ENCODE data around the gene GHR. TPM values are rescaled to one million over a fixed set of nuclear protein-coding genes. Genes with fewer than 3 reads are reported as not detected.
"Not testable (repeated sequence)": the region's sequence is repeated elsewhere in the genome, so short reads cannot be mapped to it uniquely, and the experiment has no call there.

The GHR gene
- total RNA-seq, 1 donor from 2014 or later, result 2.4 TPM

GRCh38 chr5:42720251-42720650, 297.0 kb downstream of the GHR start:
- ATAC-seq, result no peak

DNA sequence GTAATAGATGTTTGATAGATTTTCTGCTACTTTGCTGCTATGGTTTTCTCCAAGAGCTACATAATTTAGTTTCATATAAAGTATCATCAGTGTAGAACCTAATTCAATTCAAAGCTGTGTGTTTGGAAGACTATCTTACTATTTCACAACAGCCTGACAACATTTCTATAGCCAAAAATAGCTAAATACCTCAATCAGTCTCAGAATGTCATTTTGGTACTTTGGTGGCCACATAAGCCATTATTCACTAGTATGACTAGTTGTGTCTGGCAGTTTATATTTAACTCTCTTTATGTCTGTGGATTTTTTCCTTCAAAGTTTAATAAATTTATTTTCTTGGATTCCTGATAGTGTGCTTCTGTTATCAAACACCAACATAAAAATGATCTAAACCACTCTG, 298.2 kb downstream of the GHR start:
- ATAC-seq, result no peak

GRCh38 chr5:42734531-42735058, 311.4 kb downstream of the GHR start:
- ATAC-seq, result not testable (repeated sequence)

DNA sequence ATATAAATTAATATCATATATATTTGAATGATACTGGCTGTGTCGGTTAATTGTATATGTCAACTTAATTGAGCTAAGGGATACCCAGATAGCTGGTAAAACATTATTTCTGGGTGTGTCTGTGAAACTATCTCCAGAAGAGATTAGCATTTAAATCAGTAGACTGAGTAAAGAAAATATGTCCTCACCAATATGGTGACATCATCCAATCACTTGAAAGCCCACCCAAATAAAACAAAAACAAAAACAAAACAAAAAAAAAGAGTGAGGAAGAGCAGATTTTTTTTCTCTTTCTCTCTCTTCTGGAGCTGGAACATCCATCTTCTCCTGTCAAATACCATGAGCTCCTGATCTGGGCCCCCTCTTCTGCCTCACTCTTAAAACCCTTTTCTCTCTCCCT, 317.7 kb downstream of the GHR start:
- ATAC-seq, result no peak

- ATAC-seq, result no peak
Observed at GRCh38 chr5:42745426-42745825, 322.2 kb downstream of the GHR start.

DNA sequence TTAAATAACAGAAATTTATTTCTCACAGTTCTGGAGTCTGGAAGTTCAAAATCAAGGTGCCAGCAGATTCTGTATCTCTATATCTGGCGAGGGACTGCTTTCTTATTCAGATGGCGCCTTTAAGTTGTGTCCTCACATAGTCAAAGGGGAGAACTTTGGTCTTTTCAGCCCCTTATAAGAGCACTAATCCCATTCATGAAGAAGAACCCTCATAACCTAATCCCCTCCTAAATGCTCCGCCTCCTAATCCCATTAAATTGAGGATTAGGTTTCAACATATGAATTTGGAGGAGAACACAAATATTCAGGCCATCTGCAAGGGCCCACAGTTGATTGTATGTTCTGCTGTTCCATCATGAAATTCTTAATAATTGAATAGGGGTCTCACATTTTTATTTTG, 322.6 kb downstream of the GHR start:
- ATAC-seq, result no peak

GRCh38 chr5:42749020-42749419, 325.8 kb downstream of the GHR start:
- no peak for ATAC-seq

GRCh38 chr5:42750507-42750906, 327.3 kb downstream of the GHR start:
- ATAC-seq, result peak; percentile 53

GRCh38 chr5:42751044-42751443, 327.8 kb downstream of the GHR start:
- peak; percentile 98 for ATAC-seq

DNA sequence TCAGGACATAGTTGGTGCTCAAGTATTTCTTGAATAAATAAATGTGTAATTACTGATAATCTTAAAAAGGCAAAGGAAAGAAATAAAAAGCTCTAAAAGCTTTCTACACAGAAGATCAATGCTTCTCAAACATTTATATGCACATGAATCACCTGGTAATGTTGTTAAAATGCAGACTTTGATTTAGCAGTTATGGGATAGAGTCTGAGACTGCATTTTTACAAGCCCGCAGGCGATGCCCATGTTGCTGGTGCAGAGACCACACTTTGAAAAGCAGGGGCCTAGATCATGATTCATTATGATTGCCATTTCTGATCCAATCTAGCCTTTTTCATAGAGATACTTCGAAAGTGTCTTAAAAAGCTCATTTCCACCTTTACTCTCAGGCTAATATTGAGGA, 329.9 kb downstream of the GHR start:
- no peak for ATAC-seq

DNA sequence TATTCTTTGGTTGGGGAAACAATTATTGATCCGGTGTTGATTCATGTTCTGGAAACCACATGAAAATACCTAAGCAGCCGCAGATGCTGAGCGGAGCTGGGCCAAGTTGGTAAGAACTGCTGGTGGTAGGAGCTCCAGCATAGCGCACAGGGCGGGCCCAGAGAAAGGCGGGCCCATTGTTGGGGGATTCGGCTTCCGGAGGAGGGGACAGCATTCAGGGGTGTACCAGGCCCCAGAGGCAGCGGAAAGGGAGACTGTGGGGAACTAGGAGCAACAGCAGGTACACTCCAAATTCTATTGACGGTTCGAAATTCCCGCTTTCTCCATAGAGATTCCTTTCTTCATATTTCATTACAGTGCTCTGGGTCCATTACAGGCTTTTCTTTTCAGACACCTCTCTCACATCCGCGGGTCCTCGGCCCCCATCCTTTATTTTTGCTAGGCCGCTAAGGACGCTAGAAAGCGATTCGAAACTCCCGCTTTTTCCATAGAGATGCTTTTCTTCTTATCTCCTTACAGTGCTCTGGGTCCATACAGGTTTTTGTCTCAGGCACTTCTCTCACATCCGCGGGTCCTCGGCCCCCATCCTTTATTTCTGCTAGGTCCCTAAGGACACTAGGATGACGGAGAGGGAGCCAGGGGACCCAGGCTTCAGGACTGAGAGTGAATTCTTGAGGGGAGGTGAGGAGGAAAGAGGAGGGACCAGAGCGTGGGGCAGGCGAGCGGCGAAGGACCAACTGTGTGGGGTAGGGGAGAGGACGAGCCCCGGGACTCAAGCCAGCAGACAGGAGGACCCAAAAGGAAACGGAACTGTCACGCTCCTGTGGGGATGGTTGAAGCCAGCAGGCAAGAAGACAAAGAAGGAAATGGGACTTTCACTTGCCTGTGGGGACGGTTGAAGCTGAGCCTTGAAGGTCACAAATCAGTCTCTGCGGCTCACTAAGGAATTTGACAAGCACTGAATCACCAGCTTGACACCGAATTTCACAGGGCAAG, 333.7 kb downstream of the GHR start, which contains the start of gene CCDC152:
Gene CCDC152 (plus strand): TSS at position 213 of the 996 bp plus-strand sequence. CDS start 2,304 bp downstream, outside the sequence.
- no peak for ATAC-seq

- ATAC-seq, result no peak
Observed at GRCh38 chr5:42759456-42759855, 336.2 kb downstream of the GHR start.

- no peak for ATAC-seq
Observed at GRCh38 chr5:42760426-42760825, 337.2 kb downstream of the GHR start.

DNA sequence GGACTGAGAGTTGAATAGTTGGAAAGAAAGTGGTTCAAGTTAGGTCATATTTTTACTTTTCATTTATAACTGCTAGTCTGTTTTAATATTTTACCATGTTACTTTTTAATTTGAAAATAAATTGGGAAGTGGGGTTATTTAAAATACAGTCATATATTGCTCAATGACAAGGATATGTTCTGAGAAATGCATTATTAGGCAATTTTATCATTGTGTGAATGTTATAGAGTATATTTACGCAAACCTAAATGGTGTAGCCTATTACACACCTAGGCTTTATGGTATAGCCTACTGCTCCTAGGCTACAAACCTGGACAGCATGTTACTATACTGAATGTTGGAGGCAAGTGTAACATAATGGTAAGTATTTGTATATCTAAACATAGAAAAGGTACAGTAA, 338.6 kb downstream of the GHR start:
- ATAC-seq, result no peak

DNA sequence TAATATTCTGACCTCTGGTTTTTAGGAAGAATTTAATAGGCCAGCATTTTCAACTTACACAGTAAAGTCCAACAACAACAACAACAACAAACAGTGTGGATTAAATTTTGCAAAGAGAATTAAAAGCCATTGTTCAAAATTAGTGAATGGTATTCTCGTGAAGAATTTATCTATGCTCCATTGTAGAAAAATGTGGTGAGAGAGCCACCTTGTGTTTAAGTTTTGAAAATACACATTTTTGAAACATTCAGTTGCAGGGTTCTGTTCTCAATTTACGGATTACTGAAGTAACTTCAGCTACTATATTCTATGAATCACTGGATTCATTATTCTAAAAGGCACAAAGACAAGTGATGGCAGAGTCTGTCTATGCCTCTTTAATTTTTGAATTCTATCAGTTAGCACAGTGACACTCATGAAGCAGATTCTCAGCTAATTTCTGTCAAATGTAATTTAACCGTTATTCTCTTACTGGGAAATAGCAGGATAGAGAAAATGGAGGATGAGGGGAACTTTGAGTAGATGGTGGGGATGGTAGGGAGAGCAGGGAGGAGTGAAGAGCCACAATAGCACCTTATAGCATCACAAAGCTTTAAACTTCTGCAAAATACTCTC, 344.4 kb downstream of the GHR start:
- ATAC-seq, result no peak

- no peak for ATAC-seq
Observed at GRCh38 chr5:42768106-42768504, 344.9 kb downstream of the GHR start.

DNA sequence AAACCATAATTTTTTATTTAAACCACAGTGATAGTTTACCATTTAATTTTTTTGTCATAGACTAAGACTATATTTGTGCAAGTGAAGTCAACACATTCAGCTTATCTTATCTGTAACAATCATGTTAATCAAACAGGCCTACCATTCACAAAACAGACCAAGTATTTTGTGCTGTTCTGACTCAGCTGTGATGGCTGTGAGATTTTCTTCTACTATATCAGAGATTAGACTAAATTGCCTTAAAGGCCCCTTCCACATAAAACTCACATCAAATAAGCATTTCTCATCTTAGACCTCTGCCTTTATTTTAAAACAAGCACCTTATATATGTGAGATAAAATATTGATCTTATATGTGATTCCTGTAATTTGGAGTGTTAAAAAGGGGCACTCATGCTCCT, 346.8 kb downstream of the GHR start:
- no peak for ATAC-seq

All from esophagus mucosa (tissue), 1 donor.